ENCODE data around the gene TSN.
"Not testable (repeated sequence)": the region's sequence is repeated elsewhere in the genome, so short reads cannot be mapped to it uniquely, and the experiment has no call there.

TSN gene

GRCh38 chr2:121755237-121756111, at the start of gene TSN:
Gene TSN (plus strand): TSS chr2:121755651. CDS start chr2:121755780, 129 bp downstream.
- peak; percentile 90 to 96 for DNase-seq (ENCODE audit: extremely low read depth in 1 of 2, low read depth in 1 of 2)

- no peak for DNase-seq (ENCODE audit: extremely low read depth in 1 of 2, low read depth in 1 of 2)
These were observed 49.5 kb upstream of the TSN start for GRCh38 chr2:121705958-121706357.

DNA sequence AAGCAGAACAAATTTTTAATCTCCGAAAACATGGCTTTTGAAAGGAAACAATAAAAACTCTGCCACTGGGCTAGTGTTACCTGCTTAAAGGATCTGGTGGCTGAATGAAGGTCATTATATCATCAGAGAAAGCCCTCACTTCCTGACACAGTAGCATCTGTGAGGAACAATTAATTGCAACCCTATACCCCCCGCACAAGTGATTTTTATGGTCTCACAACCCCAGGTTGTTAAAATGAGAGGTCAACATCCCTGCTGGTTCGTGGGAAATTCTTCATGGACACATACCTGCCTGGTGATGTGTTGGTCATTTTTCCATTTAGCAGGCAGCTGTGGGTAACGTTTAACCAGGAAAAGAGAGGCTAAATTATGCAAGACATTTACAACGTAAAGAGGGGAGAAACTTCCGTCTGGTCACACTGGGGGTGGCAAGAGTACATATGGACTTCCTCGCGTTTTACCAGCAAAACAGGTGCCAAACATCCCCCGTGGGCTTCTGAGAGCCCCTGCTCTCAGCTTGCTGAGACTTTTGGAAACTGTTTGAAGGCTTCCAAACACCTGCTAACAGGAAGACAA, 48.0 kb upstream of the TSN start:
- no peak for DNase-seq (ENCODE audit: extremely low read depth in 1 of 2, low read depth in 1 of 2)

DNA sequence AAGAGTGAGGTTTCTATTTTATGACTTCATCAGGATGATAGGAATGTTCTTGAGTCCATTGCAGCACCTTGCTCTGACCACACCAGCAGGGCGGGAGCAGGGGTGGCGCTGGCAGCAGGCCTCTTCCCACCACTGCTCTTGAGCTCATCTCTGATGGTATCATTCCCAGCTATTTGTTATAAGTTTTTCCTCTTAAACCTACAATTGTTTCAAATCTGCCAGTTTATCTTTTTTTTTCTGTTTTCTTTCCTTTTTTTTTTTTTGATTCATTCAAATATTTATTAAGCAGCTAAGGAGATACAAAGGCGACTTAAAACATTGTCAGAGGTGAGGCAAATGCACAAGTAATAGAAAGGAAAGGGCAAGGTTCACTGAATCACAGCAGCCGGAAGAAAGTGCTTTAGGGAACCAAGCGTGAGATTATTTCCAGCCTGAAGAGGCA, 47.5 kb upstream of the TSN start:
- DNase-seq (ENCODE audit: extremely low read depth in 1 of 2, low read depth in 1 of 2) = no peak

DNA sequence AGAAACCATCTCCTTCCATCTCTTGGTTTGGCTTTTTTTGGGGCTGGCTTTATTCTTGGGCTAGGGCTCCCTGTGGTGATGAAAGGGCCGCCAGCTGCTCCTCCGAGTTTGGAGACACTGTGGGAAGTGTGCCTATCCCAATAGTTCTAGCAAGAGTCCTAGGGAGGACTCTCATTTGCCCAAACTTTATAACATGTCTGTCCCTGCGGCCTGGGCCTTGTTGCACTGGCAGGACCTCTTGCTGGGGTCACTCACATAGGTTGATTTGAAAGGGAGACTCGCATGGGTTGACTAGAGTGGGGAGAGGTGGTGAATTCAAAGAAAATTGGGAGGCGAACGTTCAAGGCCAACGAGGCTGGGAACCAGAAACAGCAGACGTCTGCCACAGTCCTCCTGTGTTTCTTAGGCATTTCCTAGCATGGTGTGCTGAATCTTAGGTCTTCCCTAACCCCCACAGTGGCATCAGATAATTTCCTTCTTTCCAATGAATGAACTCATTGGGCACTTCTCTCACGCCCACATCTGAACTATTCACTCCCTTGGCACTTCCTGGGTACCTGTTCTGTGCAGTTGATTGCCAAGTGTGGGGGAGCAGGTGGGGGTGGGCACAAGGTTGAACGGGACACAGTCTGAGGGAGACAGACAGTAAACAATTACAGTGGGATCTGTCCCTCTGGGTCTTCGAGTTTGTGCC, 45.5 kb upstream of the TSN start:
- no peak for DNase-seq (ENCODE audit: extremely low read depth in 1 of 2, low read depth in 1 of 2)

GRCh38 chr2:121710470-121711170, 44.8 kb upstream of the TSN start:
- no peak for DNase-seq (ENCODE audit: extremely low read depth in 1 of 2, low read depth in 1 of 2)

DNA sequence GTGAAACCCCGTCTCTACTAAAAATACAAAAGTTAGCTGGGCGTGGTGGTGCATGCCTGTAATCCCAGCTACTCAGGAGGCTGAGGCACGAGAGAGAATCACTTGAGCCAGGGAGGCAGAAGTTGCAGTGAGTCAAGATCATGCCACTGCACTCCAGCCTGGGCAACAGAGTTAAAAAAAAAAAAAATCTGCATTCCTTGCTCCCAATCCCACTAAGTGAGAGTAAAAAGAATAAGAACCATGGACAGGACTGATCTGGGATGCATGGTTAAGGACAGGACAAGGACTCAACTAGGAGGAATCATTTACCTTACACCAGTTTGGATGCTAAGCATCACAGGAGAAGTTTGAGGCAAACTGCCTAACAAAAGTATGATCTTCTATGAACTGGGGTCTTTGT, 44.0 kb upstream of the TSN start:
- DNase-seq (ENCODE audit: extremely low read depth in 1 of 2, low read depth in 1 of 2) = not testable (repeated sequence)

DNA sequence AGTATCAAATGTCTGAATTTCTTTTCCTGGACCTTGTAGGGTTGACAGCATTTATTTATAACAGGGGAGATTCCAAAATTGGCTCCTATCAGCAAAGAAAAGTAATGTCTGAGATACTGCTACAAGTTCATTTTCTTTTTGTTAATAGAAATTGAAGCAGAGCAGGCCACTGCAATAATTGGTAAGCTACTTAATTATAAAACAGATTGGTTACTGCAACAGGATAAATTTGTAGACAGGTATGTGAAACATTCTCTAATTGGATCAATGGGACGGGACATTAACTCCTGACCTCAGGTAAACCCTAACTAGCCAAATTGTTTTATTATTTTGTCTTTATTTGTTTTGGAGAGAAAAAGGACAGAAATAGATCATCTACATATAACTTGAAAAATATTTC, 39.3 kb upstream of the TSN start:
- no peak for DNase-seq (ENCODE audit: extremely low read depth in 1 of 2, low read depth in 1 of 2)

- no peak for DNase-seq (ENCODE audit: extremely low read depth in 1 of 2, low read depth in 1 of 2)
These were observed 37.9 kb upstream of the TSN start for GRCh38 chr2:121717529-121717928.

DNA sequence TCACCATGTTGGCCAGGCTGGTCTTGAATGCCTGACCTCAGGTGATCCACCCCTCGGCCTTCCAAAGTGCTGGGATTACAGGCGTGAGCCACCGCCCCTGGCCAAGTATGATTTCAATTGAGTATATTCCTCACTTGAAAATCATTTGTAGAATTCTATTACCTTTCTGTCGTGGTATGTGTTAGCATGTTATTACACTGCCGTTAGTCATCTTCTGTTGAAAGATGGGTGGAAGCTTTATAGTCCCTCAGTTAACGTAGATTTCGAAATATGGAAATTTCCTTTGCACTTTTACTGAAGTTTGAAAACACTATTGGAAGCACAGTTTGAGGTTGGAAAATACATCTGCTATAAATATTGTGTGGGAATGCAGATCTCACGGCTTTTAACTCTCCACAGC, 33.5 kb upstream of the TSN start:
- no peak for DNase-seq (ENCODE audit: extremely low read depth in 1 of 2, low read depth in 1 of 2)

- no peak for DNase-seq (ENCODE audit: extremely low read depth in 1 of 2, low read depth in 1 of 2)
These were observed 33.0 kb upstream of the TSN start for GRCh38 chr2:121722479-121722878.

DNA sequence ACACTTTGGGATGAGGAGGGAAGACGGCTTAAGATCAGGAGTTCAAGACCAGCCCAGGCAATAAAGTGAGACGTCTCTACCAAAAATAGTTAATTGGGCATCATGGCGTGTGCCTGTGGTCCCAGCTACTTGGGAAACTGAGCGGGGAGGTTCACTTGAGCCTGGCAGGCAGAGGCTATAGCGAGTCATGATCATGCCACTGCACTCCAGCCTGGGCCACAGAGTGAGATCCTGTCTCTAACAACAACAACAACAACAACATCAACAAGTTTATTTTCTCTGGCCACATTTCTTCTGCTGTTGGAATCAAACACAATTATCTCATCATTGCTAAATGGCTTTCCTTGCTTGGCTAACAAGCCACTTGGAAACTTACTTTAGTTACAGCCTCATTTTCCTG, 32.1 kb upstream of the TSN start:
- DNase-seq (ENCODE audit: extremely low read depth in 1 of 2, low read depth in 1 of 2) = no peak

DNA sequence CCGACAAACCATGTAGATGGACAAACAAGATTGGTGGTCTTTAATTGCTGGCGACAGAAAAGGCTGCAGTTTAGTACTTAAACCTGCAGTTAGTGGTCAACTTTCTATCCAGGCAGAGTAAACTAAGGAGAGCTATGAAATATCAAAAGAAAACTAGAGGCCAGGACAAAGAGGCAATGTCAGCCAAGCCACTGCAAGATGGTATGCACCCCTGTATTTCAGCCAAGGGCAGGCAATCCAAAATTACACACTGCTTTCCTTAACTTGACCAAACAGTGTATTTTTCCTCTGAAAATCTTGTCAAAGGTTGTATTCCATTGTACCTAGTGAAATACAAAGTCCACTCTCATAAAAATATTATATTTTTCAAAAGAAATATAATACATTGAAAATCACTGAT, 28.1 kb upstream of the TSN start:
- DNase-seq (ENCODE audit: extremely low read depth in 1 of 2, low read depth in 1 of 2) = no peak

DNA sequence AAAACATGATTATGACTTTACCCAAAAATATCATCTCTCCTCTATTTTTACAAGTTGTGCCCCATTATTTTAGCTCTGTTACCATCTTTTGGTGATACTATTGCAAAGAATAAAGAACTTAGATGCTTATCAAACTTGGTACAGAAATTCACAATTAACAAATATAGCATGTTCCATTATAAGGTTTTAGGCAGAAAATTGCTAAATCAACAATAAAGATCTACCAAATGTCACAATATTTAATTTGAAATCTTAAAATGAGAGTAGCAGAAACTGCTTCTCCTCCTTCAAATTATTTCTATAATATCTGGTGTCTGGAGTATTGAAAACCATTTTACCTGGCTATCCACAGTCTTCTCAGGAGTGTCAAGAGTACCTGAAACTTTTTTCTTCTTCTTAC, 27.5 kb upstream of the TSN start:
- DNase-seq (ENCODE audit: extremely low read depth in 1 of 2, low read depth in 1 of 2) = no peak

DNA sequence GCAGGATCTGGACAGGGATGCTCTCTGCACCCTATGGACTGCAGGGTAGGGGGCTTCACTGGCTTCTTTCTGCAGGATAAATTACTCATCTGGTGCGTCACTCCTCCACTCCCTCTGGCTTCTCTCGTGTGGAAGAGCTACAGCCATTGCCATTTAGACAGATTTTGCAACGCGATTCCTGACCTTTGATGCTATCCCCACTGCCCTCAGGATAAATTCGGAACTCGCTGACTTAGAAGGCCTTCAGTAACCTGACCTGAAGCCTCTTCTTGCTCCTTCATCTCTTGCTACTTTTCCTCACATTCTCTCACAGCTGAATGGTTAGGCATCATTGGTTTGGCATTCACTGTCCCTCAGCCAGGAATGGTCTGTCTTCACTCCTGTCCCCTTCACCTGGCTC, 24.1 kb upstream of the TSN start:
- DNase-seq (ENCODE audit: extremely low read depth in 1 of 2, low read depth in 1 of 2) = no peak

DNA sequence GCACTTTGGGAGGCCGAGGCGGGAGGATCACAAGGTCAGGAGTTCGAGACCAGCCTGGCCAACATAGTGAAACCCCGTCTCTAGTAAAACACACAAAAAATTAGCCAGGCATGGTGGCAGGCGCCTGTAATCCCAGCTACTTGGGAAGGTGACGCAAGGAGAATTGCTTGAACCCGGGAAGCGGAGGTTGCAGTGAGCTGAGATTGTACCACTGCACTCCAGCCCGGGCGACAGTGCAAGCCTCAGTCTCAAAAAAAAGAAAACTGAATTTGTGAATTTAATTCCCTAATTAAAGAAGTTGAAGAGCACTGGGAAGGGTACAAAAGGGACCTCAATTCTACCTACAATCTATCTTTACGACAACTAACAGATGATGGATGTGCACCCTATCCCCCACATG, 20.9 kb upstream of the TSN start:
- not testable (repeated sequence) for DNase-seq (ENCODE audit: extremely low read depth in 1 of 2, low read depth in 1 of 2)

- no peak for DNase-seq (ENCODE audit: extremely low read depth in 1 of 2, low read depth in 1 of 2)
These were observed 19.9 kb upstream of the TSN start for GRCh38 chr2:121735518-121736074.

- DNase-seq (ENCODE audit: extremely low read depth in 1 of 2, low read depth in 1 of 2) = no peak
These were observed 19.4 kb upstream of the TSN start for GRCh38 chr2:121736140-121736461.

GRCh38 chr2:121736462-121737336, 18.8 kb upstream of the TSN start, which contains the start of gene NIFK:
Gene NIFK (minus strand): TSS chr2:121736875. CDS start chr2:121736850, 25 bp downstream.
- peak; percentile 99 to 100 for DNase-seq (ENCODE audit: extremely low read depth in 1 of 2, low read depth in 1 of 2)

GRCh38 chr2:121740973-121741372, 14.5 kb upstream of the TSN start:
- DNase-seq (ENCODE audit: extremely low read depth in 1 of 2, low read depth in 1 of 2) = no peak
